SW480 (cell line): Measurements from ENCODE around the gene SURF4.
"Not testable (repeated sequence)": the region's sequence is repeated elsewhere in the genome, so short reads cannot be mapped to it uniquely, and the experiment has no call there.

Source experiments
- DNase-seq: peaks from one replicate; pipeline ENCODE4 v3.0.0-alpha.2; 2016; ENCODE audit warnings: low spot score

SURF4 gene

DNA sequence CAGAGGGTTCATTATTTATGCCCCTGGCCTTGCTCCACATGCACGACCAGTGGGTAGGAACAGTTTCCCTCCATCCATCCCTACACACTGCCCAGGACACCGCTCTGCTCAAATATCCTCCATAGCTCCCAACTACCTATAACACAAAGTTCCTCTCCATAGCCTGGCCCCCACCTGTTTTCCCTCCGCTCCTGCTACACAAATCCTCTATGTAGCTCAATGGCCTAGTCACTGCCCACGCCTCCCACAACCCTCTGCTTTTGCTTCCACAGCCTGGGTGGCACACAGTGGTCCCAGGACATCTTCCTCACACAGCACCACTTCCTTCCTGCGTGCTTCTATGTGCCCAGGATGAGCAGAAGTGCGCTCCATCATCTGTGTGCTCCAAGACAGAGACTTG, 21.5 kb upstream of the SURF4 start:
- DNase-seq: no peak

DNA sequence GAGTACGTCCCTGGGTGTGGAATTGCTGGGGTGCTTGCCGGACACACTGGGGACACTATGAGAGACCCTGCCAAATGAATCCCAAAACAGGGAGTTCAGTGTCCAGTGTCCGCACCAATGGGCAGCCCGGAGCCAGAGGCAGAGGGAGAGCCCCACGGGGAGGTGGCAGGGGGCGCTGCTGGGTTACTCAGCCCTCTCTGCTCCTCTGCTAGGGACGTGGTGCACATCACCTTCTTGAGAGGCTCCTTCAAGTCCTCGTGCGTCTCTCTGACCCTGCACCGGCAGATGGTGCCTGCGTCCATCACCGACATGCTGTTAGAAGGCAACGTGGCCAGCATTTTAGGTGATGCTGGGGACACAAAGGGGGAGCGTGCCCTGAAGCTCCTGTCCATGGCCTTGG, 21.1 kb upstream of the SURF4 start:
- DNase-seq: no peak

DNA sequence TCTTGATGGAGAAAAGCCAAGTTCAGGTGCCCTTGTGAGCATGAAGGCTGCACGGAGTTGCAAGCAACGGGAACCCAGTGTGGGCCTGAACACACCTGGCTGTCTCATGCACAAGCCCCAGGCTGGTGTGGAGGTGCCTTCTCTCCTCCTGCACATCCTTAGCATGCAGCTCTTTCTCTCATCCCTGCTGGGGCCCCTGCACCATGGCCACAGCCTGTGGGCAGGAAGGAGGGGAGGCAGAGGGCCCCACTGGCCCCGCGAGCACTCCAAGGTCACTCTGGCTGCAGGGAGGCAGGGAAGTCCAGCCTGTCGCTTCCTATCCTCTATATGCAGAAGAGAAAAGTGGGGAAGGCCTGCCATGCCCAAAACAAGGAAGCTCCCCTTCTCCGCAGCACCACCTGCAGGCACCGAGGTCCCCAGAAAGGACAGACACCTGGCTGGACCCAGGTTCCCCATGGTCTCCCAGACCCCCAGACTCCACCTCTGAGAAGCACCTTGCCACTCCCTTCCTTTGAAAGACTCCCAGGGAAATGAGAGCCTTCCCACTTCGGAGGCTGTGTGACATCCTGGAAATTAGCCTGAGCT, 18.9 kb upstream of the SURF4 start:
- DNase-seq: no peak

DNA sequence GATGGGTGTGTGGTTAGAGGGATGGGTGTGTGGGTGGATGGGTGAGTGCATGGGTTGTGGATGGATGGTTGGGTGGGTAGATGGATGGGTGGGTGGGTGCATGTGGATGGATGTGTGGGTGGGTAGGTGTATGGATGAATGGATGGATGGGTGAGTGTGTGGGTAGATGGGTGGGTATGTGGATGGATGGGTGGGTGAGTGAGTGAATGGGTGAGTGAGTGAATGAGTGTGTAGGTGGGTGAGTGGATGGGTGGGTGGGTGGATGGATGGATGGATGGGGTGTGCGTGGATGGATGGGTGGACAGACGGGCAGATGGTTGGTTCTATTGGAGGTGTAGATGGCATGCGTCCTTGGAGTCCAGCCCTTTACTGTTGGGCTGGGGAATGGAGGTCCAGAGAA, 17.5 kb upstream of the SURF4 start:
- DNase-seq: no peak

DNA sequence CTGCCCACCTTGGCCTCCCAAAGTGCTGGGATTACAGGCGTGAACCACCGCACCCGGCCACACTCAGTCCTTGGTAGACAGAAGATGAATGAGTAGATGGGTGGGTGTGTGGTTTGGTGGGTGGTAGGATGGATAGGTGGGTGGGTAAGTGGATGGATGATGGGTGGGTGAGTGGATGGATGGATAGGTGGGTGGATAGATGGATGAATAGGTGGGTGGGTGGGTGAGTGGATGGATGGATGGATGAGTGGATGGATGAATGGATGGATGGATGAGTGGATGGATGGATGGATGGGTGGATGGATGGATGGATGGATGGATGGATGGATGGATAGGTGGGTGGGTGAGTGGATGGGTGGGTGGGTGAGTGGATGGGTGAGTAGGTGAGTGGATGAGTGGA, 16.4 kb upstream of the SURF4 start:
- not testable (repeated sequence) for DNase-seq

DNA sequence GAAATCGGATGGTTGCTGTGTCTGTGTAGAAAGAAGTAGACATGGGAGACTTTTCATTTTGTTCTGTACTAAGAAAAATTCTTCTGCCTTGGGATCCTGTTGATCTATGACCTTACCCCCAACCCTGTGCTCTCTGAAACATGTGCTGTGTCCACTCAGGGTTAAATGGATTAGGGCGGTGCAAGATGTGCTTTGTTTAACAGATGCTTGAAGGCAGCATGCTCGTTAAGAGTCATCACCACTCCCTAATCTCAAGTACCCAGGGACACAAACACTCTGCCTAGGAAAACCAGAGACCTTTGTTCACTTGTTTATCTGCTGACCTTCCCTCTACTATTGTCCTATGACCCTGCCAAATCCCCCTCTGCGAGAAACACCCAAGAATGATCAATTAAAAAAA, 15.6 kb upstream of the SURF4 start:
- not testable (repeated sequence) for DNase-seq

DNA sequence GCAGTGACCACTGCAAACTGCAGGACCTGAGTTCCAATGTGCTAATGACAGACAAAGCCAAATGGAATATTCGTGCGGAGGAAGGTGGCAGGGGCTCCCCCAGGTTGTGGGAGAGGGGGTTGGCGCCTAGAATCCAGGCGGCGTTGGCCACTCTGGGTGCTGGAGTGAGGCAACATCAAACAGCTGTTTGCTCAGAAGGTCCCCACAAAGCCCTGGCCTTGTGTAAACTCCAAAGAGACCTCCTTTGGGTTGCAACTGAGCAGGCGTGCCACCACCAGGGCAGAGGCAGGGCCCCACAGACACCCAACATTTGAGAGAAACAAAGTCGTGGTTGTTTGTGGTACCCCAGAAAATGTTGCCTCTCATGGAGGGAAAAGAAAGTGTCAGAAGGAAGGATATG, 14.9 kb upstream of the SURF4 start:
- DNase-seq: no peak

DNA sequence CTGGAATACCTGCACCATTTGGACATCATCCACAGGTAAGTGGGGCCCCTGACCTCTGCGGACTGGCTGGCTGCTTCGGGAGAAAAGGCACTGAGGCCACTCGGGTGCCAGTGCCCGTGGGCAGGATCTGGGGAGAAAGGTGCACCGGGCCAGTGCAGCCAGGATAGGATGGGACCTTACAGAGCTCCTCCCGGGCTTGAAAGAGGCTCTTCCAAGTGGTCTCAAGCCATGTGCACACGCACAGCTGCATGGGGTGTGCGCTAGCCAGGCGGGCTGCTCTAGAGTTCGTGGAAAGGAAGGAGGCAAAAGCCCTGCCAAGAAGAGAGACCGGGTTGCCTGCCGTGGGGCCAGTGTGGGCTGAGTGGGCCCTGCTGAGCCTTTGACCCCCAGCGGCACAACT, 13.7 kb upstream of the SURF4 start:
- no peak for DNase-seq

DNA sequence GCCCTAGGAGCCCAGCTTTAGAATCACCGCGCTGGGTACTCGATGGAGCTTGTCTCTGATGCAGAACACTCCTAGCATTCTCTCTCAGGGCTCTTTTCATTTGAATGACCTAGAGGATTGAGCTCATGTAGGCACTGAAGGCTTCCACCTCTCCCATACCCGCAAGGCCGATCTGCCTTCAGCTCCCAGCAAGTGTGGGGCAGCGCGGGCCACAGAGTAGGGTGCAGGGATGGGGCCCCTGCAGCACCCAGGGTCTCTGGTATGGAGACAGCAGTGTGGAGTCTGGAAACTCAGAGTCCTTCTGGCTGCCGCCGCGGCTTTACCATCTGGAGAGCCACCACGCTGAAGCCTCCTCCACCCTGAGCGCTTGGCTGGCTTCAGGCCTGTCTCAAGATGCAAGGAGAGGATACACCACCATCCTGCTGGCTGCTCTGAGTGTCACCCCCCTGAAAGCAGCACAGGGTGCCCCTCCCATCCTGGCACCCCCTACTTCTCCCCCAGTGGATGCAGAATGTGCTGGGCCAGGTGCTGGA, 13.2 kb upstream of the SURF4 start:
- no peak for DNase-seq

DNA sequence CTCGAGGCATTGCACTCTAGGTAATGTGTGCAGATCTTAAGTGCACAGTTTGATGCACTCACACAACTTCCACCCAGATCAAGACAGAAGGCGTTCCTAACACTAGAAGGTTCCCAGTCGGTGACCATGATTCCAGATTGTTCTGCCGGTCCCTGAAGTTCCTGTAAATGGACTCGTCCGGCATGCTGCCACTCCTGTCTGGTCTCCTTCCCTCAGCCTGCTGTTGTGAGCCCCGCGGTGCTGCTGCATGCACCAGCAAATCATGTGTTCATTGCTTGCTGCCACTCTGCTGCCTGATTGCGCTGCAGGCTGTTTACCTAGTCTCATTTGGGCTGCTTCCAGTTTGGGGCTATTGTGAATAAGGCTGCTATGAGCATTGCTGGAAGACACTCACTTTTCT, 11.8 kb upstream of the SURF4 start:
- DNase-seq: no peak

DNA sequence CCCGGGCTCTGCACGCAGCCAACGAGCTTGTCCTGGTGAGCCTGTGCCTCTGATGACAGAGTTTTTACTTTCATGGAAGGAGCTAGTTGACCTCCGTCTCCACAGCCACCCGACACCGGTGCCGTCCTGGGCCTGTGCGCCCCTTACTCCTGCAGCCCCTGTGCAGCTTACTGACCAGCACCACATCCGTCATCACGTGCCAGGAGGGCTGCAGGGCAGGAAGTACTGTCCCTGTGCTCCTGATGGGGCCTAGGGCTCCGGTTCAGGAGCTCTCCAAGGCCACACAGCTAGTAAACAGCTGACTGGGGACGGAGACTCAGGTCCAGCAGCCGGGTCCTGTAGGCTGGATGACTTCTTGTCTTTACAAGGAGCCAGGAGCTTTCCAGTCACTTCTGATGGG, 10.5 kb upstream of the SURF4 start:
- no peak for DNase-seq

DNA sequence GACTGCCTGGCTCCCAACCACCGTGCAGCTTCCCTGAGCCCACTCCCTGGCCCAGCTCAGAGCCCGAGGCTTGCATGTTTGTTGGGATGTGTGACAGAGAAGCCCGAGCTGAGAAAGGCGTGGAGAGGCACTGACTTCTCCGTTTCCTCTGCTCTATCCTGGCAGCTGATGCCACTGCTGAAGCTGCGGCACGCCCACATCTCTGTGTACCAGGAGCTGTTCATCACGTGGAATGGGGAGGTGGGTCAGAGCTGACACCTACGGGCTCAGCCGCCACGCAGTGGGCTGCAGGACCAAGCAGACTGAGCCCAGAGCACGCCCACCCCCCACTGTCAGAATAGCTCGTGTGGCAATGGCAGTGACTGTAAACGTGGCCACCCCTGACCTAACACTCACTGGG, 9.6 kb upstream of the SURF4 start:
- no peak for DNase-seq

DNA sequence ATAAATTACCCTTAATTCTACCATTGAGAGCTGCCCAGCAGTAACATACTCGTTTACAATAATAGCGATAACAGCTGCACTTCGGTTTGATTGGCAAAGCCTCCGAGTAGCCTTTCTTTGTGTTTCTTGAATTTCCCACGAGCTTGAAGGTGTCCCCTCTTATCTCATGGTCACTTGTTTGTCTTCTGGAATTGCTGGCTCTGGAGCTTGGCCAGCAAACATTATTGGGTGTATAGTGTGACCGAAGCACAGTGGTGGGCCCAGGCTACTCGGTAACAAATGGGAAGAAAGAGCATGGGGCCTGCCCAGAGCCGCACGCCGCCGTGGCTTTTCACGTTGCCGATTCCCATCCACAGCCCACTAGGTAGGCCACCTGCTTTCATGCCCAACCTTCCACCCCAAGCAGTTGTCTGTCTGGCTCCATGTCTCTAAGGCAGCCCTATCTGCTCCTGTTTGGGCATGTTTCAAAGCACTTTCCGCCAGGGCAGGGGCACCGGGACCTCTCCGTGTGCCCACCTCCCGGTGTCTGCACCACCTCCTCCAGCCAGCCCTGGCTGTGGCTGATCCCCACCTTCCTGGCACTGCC, 9.0 kb upstream of the SURF4 start:
- DNase-seq: no peak

DNA sequence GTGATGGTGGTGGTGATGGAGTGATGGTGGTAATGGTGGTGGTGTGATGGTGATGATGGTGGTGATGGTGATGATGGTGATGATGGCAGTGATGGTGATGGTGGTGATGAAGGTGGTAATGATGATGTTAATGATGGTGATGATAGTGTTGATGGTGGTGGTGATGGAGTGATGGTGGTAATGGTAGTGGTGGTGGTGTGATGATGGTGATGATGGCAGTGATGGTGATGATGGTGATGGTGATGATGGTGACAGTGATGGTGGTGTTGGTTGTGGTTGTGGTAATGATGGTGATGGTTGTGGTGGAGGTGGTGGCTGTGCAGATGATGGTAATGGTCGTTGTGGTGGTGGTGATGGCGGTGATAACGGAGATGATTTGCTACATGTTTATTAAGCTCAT, 7.6 kb upstream of the SURF4 start:
- DNase-seq: no peak

DNA sequence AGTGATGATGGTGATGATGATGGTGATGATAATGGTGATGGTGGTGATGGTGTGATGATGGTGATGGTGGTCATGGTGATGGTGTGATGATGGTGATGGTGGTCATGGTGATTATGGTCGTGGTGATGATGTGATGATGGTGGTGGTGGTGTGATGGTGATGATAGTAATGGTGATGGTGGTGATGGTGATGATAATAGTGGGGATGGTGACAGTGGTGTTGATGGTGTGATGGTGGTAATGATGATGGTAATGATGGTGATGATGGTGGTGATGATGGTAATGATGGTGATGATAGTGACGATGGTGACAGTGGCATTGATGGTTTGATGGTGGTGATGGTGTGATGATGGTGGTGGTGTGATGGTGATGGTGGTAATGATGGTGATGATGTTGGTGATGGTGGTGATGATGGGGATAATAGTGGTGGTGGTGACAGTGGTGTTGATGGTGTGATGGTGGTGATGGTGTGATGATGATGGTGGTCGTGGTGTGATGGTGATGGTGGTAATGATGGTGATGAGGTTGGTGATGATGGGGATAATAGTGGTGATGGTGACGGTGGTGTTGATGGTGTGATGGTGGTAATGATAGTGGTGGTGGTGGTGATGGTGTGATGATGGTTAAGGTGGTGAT, 6.8 kb upstream of the SURF4 start:
- DNase-seq: no peak

DNA sequence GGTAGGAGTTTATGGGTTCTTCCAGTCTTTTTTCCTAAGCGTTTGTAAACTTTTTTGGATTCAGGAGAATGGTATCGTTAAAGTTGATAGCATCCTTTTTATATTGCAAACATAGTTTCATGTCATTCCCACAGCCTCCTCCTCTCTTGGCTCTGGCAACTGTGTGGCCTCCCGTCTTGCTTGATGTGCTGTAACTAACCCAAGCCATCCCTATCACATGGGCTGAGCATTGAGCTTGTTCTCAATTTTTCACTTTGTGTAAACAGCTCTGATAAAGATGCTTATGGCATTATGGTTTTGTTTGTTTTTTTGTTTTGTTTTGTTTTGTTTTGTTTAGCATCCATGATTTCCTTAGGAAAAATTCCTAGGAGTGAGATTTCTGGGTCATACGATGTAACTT, 4.9 kb upstream of the SURF4 start:
- no peak for DNase-seq

DNA sequence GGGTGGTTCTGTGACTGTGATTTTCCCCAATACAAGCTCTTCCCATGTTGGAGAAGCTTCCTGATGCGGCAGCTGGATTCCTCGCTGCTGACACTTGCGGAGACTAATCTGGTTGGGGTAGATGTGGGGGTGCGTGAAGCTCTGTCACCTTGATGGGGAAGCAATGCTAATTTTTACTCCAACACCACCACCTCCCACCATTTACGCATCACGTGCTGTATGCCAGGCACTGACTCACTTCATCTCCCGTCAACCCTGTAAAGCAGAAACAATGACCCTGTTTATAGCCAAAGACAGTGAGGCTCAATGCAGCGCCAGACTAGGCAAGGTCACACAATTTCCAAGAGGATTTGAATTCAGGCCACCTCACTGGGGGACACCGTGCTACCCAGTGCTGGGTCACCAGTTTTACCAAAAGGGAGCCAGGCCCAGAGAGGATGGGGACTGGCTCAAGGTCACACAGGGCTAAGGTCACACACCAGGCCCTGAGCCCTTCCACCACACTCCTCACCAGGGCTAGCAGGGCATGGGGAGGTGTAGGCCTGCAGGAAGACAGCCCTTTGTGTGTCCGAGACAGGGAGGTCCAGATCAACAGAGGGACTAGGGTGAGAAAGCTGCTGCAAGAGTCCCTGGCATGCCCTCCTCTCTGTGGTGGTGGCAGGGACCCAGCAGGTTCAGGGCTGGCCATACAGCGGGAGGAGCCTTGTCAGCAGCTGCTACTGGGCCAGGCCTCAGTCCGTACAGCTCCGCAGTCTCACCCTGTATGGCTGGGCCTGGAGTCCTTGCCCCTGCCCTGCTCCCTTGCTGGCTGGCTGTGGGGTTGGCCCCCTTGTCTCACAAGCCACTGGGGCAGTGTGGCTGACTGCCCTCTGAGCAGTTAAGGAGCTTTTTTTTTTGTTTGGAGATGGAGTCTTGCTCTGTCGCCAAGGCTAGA, 3.6 kb upstream of the SURF4 start:
- DNase-seq: no peak

DNA sequence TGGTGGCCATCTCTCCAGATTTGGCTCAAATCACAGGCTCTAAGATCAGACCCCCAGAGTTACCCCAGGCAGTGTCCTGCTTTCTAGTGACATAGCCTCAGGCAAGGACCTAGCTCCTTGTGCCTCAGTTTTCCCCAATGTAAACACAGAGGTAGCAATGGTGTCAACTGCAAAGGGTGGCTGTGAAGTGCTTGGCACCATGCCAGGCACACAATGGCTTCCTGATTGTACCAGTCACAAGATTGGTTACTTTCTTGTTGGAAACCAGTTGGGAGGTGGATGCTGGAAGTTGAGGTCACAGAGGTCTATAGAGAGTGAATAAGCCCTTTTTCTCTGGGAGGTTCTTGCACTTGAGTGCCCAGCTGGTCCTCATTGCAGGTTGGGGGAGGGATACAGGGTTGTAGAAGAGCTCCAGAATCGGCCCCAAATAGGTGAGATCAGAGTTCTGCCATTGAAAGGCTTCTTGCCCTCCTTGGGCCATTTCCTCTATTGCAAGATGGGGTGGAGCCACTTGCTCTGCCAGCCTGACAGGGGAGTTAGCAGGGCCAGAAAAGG, 2.6 kb upstream of the SURF4 start:
- no peak for DNase-seq

DNA sequence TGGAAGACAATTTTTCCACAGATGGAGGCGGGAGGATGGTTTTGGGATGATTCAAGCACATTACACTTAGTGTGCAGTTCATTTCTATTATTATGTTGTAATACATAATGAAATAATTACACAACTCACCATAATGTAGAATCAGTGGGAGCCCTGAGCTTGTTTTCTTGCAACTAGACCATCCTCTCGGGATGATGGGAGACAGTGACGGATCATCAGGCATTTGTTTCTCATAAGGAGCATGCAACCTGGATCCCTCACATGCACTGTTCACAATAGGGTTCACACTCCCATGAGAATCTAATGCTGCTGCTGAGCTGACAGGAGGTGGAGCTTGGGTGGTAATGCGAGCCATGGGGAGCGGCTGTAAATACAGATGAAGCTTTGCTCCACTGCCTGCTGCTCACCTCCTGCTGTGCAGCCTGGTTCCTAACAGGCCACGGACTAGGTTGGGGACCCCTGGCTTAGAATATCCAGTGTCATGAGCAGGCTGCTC, 1.9 kb upstream of the SURF4 start:
- peak; percentile 58 for DNase-seq

DNA sequence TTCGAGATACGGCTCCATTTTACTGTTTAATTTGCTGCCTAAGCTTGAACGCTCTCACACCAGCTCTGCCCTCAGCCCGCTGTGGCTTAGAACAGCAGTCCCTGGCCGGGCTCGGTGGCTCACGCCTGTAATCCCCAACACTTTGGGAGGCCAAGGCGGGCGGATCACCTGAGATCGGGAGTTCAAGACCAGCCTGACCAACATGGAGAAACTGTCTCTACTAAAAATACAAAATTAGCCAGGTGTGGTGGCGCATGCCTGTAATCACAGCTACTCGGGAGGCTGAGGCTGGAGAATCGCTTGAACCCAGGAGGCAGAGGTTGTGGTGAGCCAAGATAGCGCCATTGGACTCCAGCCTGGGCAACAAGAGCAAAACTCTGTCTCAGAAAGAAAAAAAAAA, 1.4 kb upstream of the SURF4 start:
- not testable (repeated sequence) for DNase-seq

DNA sequence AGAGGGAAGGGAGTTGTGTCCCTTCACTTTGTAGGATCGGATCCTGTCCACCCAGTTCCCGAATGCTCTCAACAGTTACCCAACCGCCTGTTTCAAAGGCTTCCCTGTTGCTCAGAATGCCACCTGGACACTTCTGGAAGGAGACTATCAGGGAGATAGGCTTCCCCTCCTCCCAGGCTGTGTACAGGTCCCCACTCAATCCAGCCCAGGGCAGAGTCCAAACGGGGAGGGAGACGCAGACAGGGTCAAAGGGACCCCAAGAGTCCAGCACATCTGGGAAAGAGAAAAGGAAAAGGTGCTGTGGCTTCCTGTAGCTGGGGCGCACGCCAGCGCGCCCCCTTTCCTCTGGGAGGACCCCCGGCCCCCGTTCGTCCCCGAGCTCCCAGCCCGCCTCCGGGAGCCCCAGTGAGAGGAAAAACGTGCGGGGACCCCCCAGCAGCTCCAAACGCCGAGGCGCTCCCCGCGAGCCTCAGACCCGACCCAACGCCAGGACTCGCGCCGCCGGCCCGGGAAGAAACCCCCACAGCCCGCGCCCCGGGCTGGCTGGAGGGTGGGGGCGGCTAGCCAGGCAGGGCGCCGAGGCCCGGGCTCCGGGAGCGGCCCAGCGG, 640 bp downstream of the SURF4 start:
- DNase-seq: peak; percentile 50

DNA sequence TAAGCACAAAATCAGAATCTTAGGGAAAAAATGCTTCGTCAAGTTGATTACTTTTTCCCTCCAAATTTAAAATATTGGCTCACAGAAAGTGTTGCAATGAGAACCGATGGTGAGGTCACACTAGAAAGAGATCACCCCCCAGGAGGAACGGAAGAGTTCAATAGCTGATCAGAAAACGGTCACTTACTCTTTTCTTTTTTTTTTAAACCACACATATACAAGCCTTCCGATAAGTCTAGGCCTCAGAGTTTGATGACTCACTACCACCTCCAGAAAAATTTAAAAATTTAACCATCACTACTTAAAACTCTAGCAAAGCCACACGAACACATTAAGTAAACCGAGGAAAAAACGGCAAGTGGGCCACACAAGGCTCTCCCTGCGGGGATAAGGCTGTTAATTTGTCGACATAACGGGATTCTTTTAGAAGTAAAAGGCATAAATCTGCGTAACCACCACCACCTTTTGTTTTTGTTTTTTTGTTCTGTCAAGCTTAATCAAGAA, 1.2 kb downstream of the SURF4 start:
- no peak for DNase-seq
